ENCODE results near the gene FDXR.

DNA sequence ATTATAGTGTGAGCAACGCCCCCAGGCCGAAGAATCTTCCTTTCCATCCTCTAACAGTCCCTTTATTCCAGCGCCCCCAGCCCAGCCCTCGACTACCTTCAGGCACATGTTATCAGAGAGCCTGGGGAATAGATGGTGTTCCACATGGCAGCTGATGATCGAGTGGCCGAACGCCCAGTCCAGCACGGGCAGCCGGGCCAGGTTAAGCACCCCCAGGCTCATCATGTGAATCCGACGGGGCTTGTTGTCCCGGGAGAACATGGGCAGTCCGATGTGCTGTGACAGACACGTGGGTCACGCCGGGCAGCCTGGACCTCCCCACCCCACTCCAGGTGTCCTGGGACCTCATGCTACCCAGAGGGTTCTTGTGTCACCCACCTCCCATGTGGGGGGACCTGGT, 6.5 kb upstream of the FDXR start:
- TF ChIP-seq, protein P1, sequence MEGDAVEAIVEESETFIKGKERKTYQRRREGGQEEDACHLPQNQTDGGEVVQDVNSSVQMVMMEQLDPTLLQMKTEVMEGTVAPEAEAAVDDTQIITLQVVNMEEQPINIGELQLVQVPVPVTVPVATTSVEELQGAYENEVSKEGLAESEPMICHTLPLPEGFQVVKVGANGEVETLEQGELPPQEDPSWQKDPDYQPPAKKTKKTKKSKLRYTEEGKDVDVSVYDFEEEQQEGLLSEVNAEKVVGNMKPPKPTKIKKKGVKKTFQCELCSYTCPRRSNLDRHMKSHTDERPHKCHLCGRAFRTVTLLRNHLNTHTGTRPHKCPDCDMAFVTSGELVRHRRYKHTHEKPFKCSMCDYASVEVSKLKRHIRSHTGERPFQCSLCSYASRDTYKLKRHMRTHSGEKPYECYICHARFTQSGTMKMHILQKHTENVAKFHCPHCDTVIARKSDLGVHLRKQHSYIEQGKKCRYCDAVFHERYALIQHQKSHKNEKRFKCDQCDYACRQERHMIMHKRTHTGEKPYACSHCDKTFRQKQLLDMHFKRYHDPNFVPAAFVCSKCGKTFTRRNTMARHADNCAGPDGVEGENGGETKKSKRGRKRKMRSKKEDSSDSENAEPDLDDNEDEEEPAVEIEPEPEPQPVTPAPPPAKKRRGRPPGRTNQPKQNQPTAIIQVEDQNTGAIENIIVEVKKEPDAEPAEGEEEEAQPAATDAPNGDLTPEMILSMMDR (IDR thresholded peaks at IDR 0.05) = no peak
- TF ChIP-seq EP300 (IDR thresholded peaks at IDR 0.05) = no peak
